NB4 (cell line): Measurements from ENCODE around the gene CEPT1.

Source experiments
- POLR2A ChIP-seq: IDR thresholded peaks from 2 replicates; pipeline ENCODE4 v1.6.1; 2011; ENCODE audit warnings: mild to moderate bottlenecking; ENCODE audit not compliant: insufficient read length; ENCODE audit errors: extremely low read depth
- TF ChIP-seq, protein P1 (sequence below): IDR thresholded peaks from one replicate; pipeline ENCODE4 v1.5.1; 2012; ENCODE audit warnings: low read depth, low read length
- TF ChIP-seq, protein P2 (sequence below): IDR thresholded peaks from 2 replicates; pipeline ENCODE4 v1.6.1; 2011; ENCODE audit warnings: low read depth, low read length

DNA sequence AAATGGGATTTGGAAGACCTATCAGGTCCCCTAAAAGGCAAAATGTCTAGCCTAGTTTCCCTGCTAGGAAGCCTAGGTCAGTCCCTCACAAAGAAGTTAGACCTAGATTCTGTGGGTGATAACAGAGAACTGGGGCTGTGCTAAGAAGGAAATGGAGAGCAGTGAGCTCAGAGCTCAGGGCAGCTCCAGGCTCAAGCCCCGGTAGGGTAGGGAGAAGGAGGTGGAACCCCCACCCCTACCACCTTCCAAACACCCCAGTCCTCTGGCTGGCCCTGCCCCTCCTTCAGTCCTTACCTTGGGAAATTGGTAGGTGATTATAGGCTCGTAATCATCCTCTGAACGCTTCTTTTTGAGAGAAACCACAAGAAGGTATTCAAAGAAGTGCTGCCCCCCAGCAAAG is 59.3 kb downstream of the CEPT1 start:
- TF ChIP-seq, protein P1, sequence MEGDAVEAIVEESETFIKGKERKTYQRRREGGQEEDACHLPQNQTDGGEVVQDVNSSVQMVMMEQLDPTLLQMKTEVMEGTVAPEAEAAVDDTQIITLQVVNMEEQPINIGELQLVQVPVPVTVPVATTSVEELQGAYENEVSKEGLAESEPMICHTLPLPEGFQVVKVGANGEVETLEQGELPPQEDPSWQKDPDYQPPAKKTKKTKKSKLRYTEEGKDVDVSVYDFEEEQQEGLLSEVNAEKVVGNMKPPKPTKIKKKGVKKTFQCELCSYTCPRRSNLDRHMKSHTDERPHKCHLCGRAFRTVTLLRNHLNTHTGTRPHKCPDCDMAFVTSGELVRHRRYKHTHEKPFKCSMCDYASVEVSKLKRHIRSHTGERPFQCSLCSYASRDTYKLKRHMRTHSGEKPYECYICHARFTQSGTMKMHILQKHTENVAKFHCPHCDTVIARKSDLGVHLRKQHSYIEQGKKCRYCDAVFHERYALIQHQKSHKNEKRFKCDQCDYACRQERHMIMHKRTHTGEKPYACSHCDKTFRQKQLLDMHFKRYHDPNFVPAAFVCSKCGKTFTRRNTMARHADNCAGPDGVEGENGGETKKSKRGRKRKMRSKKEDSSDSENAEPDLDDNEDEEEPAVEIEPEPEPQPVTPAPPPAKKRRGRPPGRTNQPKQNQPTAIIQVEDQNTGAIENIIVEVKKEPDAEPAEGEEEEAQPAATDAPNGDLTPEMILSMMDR = no peak
- TF ChIP-seq POLR2A = no peak
- TF ChIP-seq, protein P2, sequence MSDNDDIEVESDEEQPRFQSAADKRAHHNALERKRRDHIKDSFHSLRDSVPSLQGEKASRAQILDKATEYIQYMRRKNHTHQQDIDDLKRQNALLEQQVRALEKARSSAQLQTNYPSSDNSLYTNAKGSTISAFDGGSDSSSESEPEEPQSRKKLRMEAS = no peak
